NCI-H2081 treated with DMSO at 0.1 percent for 48 hours (cell line): ENCODE measurements around the gene MTNR1A.

Source experiments
- DNase-seq: peaks from one replicate; lab custom pipeline; 2025; lab: John Stamatoyannopoulos, UW

Gene MTNR1A

GRCh38 chr4:186554914-186555827 lies at the start of gene MTNR1A:
MTNR1A (minus strand) TSS chr4:186555567; CDS start chr4:186555365, 202 bp downstream.
- DNase-seq: no peak

DNA sequence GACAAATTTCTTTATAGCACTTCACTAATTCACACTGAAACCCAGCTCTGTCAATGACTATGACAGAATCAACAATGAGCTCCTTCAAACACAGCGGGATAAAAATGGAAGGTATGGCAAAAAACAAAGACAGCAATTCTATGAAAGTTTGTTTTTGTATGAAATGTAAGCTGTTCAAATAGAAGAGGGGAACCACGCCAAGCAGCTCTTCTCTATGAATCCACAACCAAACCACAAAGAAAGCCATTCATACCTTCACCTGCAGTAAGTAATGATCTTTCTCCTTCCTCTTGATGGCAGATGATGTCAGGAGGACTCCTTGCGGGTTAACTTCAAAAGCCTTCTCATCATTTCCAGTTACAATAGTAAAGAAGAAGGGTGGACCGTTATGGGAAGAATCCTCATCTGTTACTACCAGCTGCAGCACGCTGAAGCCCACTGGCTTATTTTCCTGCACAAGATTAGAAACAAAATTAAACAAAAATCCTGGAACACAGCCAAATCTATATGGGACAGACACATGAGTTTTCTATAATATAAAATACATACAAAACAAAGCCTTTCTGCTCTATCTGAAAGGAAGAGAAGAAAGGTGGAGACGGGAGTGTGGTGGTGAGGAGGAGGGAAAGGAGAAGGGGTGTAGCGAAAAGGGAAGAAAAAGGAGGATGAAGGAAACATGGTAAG lies 48.9 kb upstream of the MTNR1A start:
- no peak for DNase-seq

GRCh38 chr4:186602978-186603377 lies 47.6 kb upstream of the MTNR1A start:
- no peak for DNase-seq

DNA sequence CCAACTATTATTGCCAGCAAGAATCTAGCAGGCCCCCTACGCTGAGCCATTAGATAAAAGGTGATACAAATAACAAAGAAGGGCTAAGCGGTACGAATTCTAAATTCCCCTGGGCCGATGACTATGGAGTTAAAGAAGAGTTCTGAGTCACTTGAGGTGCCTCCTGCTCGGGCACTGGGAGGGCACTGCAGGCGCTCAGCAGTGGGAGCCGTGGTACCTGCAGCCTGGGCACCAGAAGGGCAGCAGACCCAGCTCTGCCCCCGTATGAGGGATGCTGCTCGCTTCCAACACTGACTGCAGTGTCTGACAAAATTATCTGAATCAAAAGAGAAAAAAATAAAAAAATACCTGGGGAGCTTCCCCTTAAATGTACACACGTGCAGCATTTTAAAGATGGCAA lies 44.1 kb upstream of the MTNR1A start:
- no peak for DNase-seq

GRCh38 chr4:186598686-186599085 lies 43.3 kb upstream of the MTNR1A start:
- DNase-seq: no peak

- no peak for DNase-seq
Observed at GRCh38 chr4:186596850-186597390, 41.6 kb upstream of the MTNR1A start.

GRCh38 chr4:186596346-186596745 lies 41.0 kb upstream of the MTNR1A start:
- DNase-seq: no peak

GRCh38 chr4:186593587-186593973 lies 38.2 kb upstream of the MTNR1A start:
- no peak for DNase-seq

- DNase-seq: no peak
Observed at GRCh38 chr4:186592966-186593586, 37.7 kb upstream of the MTNR1A start.

DNA sequence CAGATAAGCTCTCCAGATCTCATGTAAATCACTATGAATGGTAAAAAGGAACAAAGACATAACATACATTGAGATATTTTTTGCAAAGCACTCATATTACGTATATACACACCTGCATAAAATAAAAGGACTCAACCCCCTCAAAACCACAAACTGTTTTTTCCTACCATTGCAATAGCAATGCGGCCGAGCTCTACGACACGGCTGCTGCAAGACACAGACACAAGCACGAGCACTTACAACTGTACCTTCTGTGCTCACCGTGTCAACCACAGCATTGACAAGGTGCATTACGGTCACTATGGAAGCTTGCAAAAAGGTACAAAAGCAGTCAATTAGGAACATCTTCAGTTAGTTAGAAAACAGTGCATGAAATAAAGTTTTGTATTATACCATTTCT lies 37.1 kb upstream of the MTNR1A start:
- no peak for DNase-seq

DNA sequence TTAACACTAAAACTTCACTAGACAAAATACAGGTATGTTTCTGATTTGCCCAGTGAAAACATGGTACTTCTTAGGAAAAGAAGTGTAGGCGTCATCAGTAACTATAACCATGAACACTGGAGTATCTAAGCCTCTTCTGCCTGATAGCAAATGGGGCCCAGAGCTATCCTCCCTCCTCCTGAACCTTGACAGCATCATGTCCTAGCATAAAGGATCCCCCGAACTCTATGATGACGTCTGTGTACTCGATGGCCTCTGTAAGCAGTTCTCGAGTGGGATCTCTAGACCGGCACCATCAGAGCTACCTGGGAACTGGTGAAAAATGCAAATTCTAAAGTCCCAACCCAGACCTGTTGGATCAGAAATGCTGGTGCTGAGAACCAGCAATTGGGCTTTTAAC lies 36.3 kb upstream of the MTNR1A start:
- no peak for DNase-seq

DNA sequence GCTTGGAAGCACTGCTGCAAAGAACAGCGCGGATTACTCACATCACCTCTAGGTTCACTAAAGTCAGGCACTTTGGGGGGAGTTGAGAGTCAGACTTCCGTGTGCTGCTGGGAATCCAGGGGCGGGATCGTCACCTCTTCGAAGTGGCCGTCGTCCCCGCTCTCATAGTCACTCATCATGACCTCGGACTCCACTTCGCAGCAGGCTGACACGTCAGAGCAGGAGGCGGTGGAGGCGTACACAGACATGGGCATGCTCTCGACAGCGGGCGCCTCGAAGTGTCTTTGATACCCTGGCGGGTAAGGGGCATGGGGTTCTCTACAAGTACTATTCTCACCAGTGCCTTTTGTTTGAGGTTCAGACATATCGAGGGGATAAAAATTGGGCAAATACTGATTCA lies 33.1 kb upstream of the MTNR1A start:
- no peak for DNase-seq

- no peak for DNase-seq
Observed at GRCh38 chr4:186587416-186588018, 32.1 kb upstream of the MTNR1A start.

- no peak for DNase-seq
Observed at GRCh38 chr4:186586205-186586604, 30.8 kb upstream of the MTNR1A start.

GRCh38 chr4:186584912-186585311 lies 29.5 kb upstream of the MTNR1A start:
- DNase-seq: no peak

DNA sequence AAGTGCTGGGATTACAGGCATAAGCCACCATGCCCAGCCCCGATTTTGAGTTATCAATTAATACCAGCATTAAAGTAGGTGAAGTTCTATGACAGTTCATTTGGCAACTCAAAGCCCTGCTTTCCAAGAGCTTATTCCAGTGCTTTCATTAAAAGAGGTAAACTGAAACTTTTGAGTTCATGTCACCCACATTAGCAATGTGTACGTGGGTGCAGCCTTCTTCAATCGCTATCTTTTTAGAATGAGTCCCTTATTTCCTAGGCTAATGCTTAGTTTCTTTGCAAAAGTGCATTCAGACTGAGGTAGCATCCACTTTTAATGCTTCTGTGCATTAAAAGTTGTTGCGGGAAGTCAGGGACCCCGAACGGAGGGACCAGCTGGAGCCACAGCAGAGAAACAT lies 26.1 kb upstream of the MTNR1A start:
- no peak for DNase-seq

GRCh38 chr4:186580669-186581068 lies 25.3 kb upstream of the MTNR1A start:
- no peak for DNase-seq

GRCh38 chr4:186570193-186570996 lies 15.0 kb upstream of the MTNR1A start:
- DNase-seq: no peak

GRCh38 chr4:186569533-186570192 lies 14.3 kb upstream of the MTNR1A start:
- DNase-seq: no peak

- DNase-seq: no peak
Observed at GRCh38 chr4:186566068-186566467, 10.7 kb upstream of the MTNR1A start.

DNA sequence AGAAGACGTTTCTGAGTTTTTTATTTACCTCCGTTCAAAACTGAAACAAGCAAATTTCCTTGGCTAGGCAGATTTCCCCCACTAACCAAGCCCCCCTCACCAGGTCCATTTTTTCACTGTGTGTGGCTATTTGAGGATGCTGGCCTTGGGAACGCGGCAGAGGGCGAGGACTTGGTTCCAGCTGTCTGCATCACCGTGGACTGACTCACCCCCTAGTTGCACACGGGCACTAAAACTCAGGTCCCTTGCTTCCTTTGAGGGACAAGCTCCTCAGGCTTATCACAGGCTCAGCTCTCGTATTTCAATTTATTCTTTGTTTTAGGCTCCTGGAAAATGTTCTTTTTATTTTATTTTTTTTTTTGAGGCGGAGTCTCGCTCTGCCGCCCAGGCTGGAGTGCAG lies 8.4 kb upstream of the MTNR1A start:
- DNase-seq: no peak
